GM19025 (cell line): ENCODE data around the gene PDCD4.
A peak's percentile ranks its signal among the peaks of the same experiment; 100 is the strongest.

ENCODE experiments used
- ATAC-seq: cut with Tn5 transposase; IDR thresholded peaks from one replicate; pipeline ENCODE4 v1.9.1; 2021; ENCODE audit warnings: mild to moderate bottlenecking, low read depth, moderate library complexity; ENCODE audit not compliant: unreplicated experiment

PDCD4 gene

DNA sequence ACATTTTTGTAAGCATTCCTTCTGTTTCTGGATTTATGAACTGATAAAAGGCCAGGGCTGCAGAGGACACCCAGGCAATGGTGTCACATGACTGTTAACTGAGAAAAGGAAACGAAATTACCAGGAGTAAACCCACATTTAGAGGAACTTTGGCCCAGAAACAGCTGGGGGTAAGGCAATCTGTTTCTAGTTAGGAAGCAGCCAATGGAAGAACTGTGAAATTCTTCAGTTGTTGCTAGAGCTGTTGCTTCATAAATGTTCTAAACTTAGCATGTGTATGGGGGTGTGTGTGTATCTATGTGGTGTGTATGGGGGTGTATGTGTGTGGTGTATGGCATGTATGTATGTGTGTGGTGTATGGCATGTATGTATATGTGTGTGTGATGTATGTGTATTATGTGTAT, 11.8 kb upstream of the PDCD4 start:
- no peak for ATAC-seq

DNA sequence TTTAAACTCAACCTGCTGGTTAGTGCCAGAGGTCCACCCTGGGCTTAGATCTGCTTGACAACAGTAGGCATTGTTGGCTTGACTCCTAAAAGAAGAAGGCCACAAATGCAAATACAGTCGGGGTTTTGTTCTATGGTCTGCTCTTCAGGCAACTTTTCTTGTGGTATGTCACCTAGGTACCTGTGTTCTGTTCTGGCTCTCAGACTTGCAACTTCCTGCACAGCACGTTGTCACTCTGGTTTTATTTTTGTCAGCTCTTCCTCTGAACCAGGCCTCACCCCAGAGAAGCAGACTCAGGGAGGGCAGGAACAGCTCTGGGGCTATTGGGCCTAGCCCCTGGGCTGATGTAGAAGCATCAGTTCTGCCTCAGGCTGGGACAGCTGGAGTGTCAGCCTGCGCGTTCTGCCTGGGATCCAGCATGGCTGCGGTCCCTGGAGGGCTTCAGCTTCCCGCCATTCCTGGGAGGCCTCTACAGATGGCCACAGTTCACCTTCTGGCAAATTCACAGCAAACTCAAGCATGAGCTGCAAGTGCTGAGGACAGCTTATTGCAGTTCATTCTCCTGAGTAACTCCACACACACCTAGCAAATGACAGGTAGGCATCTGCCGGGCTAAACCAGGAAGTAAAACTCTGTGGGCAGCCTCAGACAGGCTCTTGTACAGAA, 11.0 kb upstream of the PDCD4 start:
- ATAC-seq, result peak; percentile 34

DNA sequence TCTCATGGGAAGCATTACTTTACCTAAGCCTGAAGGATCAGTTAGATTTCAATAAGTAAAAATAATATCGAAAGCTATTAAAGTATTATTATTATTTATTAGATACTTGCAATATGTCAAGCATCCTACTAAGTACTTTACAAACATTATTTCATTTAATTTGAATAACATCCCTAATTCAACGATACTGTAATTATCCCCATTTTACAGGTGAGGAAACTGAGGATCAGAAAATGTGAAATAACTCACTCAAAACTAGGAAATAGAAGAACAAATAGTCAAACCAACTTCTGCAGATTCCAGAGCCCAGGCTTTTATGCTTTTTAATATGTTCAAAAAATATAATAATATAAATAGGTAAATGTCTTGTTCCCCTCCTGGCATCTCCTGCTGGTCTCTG, 10.3 kb upstream of the PDCD4 start:
- no peak for ATAC-seq

DNA sequence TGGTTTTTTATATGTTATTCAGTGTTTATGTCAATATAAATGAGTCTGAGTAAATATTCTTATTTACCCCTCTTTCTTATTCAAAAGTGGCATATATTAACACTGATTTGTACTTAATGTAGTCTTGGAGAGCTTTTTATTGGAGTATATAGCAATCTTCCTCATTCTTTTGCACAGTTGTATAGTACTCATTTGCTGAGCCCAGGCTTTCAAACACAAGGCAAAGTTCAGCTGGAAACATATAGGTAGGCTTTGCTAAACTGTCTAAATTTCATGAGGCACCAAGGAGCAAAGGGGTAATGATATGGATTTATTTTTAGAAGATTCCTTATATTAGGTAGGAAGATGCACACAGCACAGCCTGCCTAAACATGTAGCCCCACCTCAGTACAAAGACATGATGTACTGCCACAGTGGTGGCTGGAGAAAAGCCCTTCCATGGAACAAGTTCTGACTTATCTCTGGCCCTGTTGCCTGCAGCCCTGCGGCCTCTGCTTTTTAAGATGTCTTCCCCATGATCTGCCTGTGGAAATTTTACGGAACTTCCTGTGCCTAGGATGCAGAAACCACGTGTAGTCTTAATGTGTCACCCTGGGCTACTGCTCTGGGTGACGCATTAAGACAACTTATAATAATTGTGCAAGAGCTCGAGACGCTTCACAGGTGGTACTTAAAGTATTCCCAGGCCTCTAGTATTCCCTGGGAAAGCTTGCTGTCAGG, 9.6 kb upstream of the PDCD4 start:
- ATAC-seq, result no peak

DNA sequence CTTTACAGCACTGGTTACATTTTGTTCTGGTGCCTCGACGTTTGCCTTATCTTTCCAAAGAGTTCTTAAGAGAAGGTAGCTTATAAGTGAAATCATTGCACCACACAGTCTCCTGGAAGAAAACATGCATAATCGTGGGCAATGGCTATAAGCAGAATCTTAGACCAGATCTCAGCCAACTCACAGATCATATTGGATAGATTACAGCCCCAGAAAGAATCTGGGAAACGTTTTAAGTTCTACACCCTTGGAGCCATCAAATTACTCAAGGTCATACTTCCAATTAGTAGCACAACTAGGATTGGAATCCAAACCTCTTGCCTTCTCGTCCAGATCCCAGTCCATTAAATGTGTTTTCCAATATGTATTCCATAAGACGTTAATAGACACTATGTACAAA, 8.8 kb upstream of the PDCD4 start:
- ATAC-seq, result no peak

DNA sequence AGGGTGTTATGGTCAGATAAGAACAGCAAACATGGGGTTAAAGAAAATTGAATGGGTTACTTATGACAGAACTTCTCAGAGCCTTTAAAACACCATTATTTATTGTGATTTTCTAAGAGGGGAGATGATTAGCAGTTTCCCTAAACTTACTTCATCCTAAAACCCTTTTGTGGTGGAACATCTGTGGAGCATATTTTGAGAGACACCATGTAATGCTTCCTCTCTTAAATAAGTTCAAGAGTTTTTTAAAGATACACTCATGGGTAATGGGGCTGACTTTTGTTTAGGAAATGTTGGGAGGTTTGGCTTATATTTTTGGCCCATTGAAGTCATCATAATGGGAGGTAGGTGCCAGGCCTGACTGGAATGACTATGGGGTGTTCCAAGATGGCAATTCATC, 8.4 kb upstream of the PDCD4 start:
- no peak for ATAC-seq

GRCh38 chr10:110863956-110864355, 7.8 kb upstream of the PDCD4 start:
- no peak for ATAC-seq

DNA sequence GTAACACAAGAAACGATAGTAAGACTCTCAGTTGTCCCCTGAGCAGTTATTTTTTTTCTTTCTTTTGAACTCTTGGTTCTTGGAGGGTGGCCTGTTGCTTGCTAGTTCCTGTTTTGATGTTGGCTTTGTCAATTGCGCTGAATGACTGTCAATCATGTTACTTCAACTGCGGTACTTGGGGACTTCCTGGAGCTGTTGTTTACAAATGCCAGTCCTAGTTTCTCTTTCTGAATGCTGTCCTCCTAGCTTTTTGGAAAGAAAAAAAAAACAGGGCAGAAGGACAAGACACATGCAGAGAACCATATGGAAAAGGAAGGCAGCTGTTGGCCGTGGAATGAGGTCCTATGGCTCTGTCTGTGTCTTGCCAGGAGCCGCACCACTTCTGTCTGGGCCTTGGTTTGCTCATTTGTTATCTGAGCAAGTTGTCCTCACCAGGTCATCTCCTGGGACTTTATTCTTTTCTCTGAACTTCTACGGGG, 7.0 kb upstream of the PDCD4 start:
- peak; percentile 55 for ATAC-seq

GRCh38 chr10:110865186-110865808, 6.4 kb upstream of the PDCD4 start:
- ATAC-seq, result no peak

- no peak for ATAC-seq
These were observed 5.8 kb upstream of the PDCD4 start for GRCh38 chr10:110865809-110866482.

DNA sequence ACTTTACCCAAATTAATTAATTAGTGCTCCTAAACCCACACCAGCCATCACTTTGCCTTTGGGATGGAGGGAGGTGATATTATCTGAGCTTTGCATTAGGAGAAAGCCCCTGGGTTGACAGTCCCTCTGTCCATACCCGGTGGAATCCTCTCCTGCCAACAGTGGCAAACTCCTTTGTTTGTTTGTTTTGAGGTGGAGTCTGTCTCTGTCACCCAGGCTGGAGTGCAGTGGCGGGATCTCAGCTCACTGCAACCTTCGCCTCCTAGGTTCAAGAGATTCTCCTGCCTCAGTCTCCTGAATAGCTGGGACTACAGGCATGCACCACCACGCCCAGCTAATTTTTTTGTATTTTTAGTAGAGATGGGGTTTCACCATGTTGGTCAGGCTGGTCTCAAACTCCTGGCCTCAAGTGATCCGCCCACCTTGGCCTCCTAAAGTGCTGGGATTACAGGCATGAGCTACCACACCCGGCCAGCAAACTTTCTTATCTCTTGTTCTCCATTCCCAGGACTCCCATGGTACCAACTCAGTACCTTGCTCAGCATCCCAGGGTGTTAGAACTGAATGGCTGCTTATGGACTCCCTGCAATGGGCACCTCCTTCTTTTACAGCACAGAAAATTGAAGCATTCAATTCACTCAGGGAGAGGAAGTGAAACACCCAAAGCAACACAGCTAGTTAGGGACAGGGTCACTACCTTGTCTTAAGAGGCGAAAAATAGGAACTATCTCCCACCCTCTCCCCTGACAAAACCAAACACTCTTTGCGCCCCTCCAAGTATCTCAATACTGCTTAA, 4.5 kb upstream of the PDCD4 start:
- peak; percentile 26 for ATAC-seq

GRCh38 chr10:110867807-110868465, 3.8 kb upstream of the PDCD4 start:
- no peak for ATAC-seq

- no peak for ATAC-seq
These were observed 2.7 kb upstream of the PDCD4 start for GRCh38 chr10:110868981-110869380.

DNA sequence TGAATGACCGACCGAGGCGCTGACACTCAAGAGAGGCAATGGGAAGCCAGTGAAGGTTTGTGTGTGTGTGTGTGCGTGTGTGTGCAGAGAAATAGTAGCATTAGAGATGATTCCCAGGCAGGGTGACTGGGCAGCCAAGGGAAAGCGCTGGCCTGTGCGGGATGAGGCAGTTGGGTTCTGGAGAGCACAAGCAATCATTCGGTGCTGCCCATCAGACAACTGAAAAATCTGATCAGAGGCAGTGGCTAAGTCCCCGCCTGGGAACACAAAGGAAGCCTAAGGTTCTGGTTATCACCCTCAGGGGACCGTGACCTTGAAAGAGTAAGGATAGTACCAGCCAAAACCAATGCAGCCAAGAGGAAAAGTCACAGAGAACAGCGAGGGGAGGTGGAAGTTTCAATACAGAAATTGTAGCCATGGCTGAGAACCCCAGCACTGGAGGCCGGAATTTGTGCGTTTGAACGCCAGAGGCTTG, 868 bp upstream of the PDCD4 start:
- no peak for ATAC-seq

GRCh38 chr10:110872145-110872983, 636 bp downstream of the PDCD4 start:
- ATAC-seq, result peak; percentile 36

- no peak for ATAC-seq
These were observed 1.5 kb downstream of the PDCD4 start for GRCh38 chr10:110872984-110873923.

DNA sequence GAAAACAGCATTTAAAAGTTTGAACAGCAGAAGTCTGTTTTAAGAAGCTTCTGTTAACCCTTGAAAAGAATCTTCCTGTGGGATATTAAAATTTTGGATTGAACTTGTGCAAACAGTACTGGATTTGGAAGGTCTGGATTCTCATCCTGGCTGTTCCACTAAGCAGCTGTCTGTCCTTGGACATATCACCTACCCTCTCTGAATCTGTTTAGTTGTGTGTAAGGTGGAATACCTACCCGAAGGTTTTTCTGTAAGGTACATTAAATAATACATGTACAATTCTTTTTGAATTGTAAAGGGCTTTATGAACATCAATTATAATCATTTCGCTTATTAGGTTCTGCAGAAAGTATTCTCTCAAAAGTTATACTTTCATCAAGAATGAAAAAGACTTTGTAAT, 2.2 kb downstream of the PDCD4 start:
- no peak for ATAC-seq

GRCh38 chr10:110876000-110876399, 4.3 kb downstream of the PDCD4 start:
- no peak for ATAC-seq
